PFSK-1 (cell line): ENCODE results near the gene PCDHB5.

Experiments used
- POLR2AphosphoS5 ChIP-seq: IDR thresholded peaks from 2 replicates; pipeline ENCODE4 v1.6.1; 2012; ENCODE audit warnings: low read depth, mild to moderate bottlenecking, control low read depth, low read length, moderate library complexity
- REST ChIP-seq, 2 experiments: IDR thresholded peaks; 2 replicates each; pipeline versions ENCODE4 v1.6.1 to v1.8.0; 2011 to 2012; ENCODE audit warnings: low read depth in 2 of 2, low read length in 2 of 2, control low read depth in 1 of 2, inconsistent platforms in 1 of 2, mild to moderate bottlenecking in 1 of 2, moderate library complexity in 1 of 2; ENCODE audit not compliant: insufficient read depth in 1 of 2
- TAF1 ChIP-seq: IDR thresholded peaks from 2 replicates; pipeline ENCODE4 v1.6.1; 2012; ENCODE audit warnings: low read length, control low read depth, borderline replicate concordance; ENCODE audit not compliant: insufficient read depth

DNA sequence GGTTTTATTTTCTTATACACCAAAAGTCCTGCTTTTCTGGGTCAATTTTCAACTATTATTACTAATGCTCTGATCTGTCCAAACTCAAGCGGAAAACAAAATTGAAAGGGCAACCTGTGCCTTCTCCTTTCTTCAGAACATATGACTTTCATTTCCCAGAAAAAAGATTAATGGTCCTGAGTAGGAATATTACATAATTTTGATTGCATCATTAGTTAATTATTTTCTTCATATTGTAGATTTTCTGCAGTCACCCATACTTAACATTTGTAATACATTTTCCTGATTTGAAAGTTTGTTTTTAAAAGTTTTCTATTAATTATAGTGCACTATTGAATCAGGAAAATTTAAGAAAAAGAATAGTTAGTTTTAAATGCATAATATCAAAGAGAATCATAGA is 40.9 kb downstream of the PCDHB5 start:
- TF ChIP-seq POLR2AphosphoS5: no peak
- TF ChIP-seq REST (IDR thresholded peaks at IDR 0.05; ENCODE audit: insufficient read depth in 1 of 2, low read depth in 2 of 2, low read length in 2 of 2): no peak
- no peak for TF ChIP-seq TAF1
